Spleen (tissue), 11 donors: Measurements from ENCODE around the gene SMARCA1. TPM values are rescaled to one million over a fixed set of nuclear protein-coding genes. Genes with fewer than 3 reads are reported as not detected.

Experiments
- DNase-seq: peaks from one replicate; pipeline ENCODE4 v3.0.0-alpha.2; 2020
- H3K27ac ChIP-seq, 8 donors: fragments of 200-600 bp; sonication (generic) in 7 of 8; 1 replicate in 4 of 8; 2 replicates in 4 of 8; pipeline versions ENCODE4 v1.5.0 to v1.8.0; 2016 to 2021; ENCODE audit warnings: inconsistent platforms in 4 of 8, mild to moderate bottlenecking in 4 of 8, moderate library complexity in 1 of 8
- H3K27me3 ChIP-seq, 7 donors: fragments of 200-600 bp; sonication (generic) in 6 of 7; replicated peaks in 1 of 7; 1 replicate in 4 of 7; 2 replicates in 3 of 7; pipeline versions ENCODE4 v1.5.0 to v1.8.0; 2016 to 2021; ENCODE audit warnings: inconsistent platforms in 3 of 7, mild to moderate bottlenecking in 1 of 7
- H3K36me3 ChIP-seq, 6 donors: fragments of 200-600 bp; sonication (generic) in 5 of 6; 1 replicate in 4 of 6; 2 replicates in 2 of 6; pipeline versions ENCODE4 v1.5.0 to v1.8.0; 2016 to 2021; ENCODE audit warnings: inconsistent platforms in 2 of 6
- H3K4me1 ChIP-seq, 6 donors: fragments of 200-600 bp; sonication (generic) in 5 of 6; 1 replicate in 3 of 6; 2 replicates in 3 of 6; pipeline versions ENCODE4 v1.5.0 to v1.8.0; 2016 to 2021; ENCODE audit warnings: inconsistent platforms in 3 of 6
- H3K4me3 ChIP-seq, 8 donors: fragments of 200-600 bp; sonication (generic) in 7 of 8; 1 replicate in 4 of 8; 2 replicates in 4 of 8; pipeline versions ENCODE4 v1.5.0 to v1.8.0; 2016 to 2021; ENCODE audit warnings: inconsistent platforms in 4 of 8, mild to moderate bottlenecking in 4 of 8, moderate library complexity in 2 of 8
- H3K9me3 ChIP-seq, 8 donors: fragments of 200-600 bp; sonication (generic) in 7 of 8; 1 replicate in 4 of 8; 2 replicates in 4 of 8; pipeline versions ENCODE4 v1.5.0 to v1.8.0; 2016 to 2021; ENCODE audit warnings: inconsistent platforms in 4 of 8
- CTCF ChIP-seq, 11 experiments: fragments of 200-600 bp in 7 of 11; fragments of 450-650 bp in 4 of 11; sonication (generic) in 4 of 11; IDR thresholded peaks in 8 of 11; conservative IDR thresholded peaks in 3 of 11; 1 replicate in 7 of 11; 2 replicates in 4 of 11; pipeline versions ENCODE4 v1.4.0 to v1.8.0; 2016 to 2021; ENCODE audit warnings: antibody characterized with exemption in 11 of 11, inconsistent platforms in 4 of 11, mild to moderate bottlenecking in 1 of 11
- POLR2A ChIP-seq, 3 donors: fragments of 450-650 bp; IDR thresholded peaks; one replicate each; pipeline ENCODE4 v1.5.1; 2017; ENCODE audit warnings: antibody characterized with exemption in 3 of 3, mild to moderate bottlenecking in 1 of 3
- POLR2AphosphoS5 ChIP-seq, 3 donors: sonication (generic); formaldehyde crosslinking; IDR thresholded peaks; one replicate each; pipeline ENCODE4 v1.5.1; 2017; ENCODE audit warnings: antibody characterized with exemption in 3 of 3
- WGBS, 5 donors: extraction: QIAGEN DNeasy Blood & Tissue Kit in 3 of 5; methylation state at CpG; one replicate each; pipeline versions ENCODE4 v1.1.5 to v1.1.7; 2013 to 2018; 5-methylcytosine and 5-hydroxymethylcytosine counted together
- intact Hi-C: fragments of 100-400 bp; cut with DNase I; formaldehyde crosslinking; loops from one replicate; pipeline ENCODE4 v1.15.0; 2023; ENCODE audit warnings: low total_unique reads
- polyA plus RNA-seq, 3 donors: library from polyadenylated mRNA; stranded (reverse); fragments of 200-250 nt; gene quantifications; one replicate each; pipeline ENCODE4 v1.2.1, GENCODE V29; 2013
- total RNA-seq, 7 donors: library from RNA; depleted of rRNA in 3 of 7; stranded (reverse); fragments of >200 nt in 3 of 7; fragmentation: NEBNext Ultra II Directional in 4 of 7; extraction: Animal tissue kit (Norgen Biotek cat#: 25700) in 4 of 7; gene quantifications; one replicate each; pipeline versions ENCODE4 v1.1.0 to v1.2.1, GENCODE V29; 2016 to 2021
- donor health status: healthy with polysubstance abuse.
- donor health status: DM: no; HTN: no; CAD: no; lungs with moderate emphysema.
- donor health status: DM: no; HTN: no; CAD: no.
- donor health status: Bipolar disorder and iron deficiency.
- donor health status: healthy.
- donor health status: DM: no; HTN: no; CAD: no.
- donor health status: DM: yes; HTN: yes; CAD: no.

Gene SMARCA1
- total and polyA plus RNA-seq, 10 donors, result 2.5 to 25.3 (median 15.8) TPM

GRCh38 chrX:129512409-129512808 is 10.9 kb downstream of the SMARCA1 start:
- Histone ChIP-seq H3K9me3 (no peaks in the 10 kb centered on the region), H3K4me1 (no peaks in the 10 kb centered on the region), H3K27me3 (no peaks in the 10 kb centered on the region), H3K36me3 (peaks cover 0 to 11% (median 0%) of the 10 kb centered on the region in 6 donors), H3K27ac (no peak overlapping the region), H3K4me3 (no peak overlapping the region)
- no peak for TF ChIP-seq CTCF (IDR thresholded peaks at IDR 0.05 in 8 of 11, conservative IDR thresholded peaks at IDR 0.05 in 3 of 11)
- no peak for TF ChIP-seq POLR2AphosphoS5 (IDR thresholded peaks at IDR 0.05)
- no peak for TF ChIP-seq POLR2A (IDR thresholded peaks at IDR 0.05)
- WGBS, 5 donors, result 68 to 93% (median 88%) methylated on average over 2 of the region's 2 CpGs
- intact Hi-C loops, result no loop called here
- no peak for DNase-seq

GRCh38 chrX:129511689-129512088 is 11.6 kb downstream of the SMARCA1 start:
- peaks cover 0 to 11% (median 0%) of the 10 kb centered on the region in 6 donors for H3K36me3 ChIP-seq
- H3K27me3 ChIP-seq, result no peaks in the 10 kb centered on the region
- intact Hi-C loops, result no loop called here
- H3K4me1 ChIP-seq, result no peaks in the 10 kb centered on the region
- no peak for DNase-seq
- 74 to 96% (median 91%) methylated on average over 5 of the region's 5 CpGs for WGBS, 5 donors
- H3K9me3 ChIP-seq, result no peaks in the 10 kb centered on the region
- no peak for TF ChIP-seq POLR2A (IDR thresholded peaks at IDR 0.05)
- H3K4me3 ChIP-seq, result no peak overlapping the region
- H3K27ac ChIP-seq, result no peak overlapping the region

- peaks cover 0 to 11% (median 0%) of the 10 kb centered on the region in 6 donors for H3K36me3 ChIP-seq
- intact Hi-C loops, result no loop called here
- no peaks in the 10 kb centered on the region for H3K4me1 ChIP-seq
- WGBS, 5 donors, result 60 to 87% (median 79%) methylated on average over 7 of the region's 7 CpGs
- no peak overlapping the region for H3K4me3 ChIP-seq
- TF ChIP-seq POLR2A (IDR thresholded peaks at IDR 0.05), result no peak
- TF ChIP-seq POLR2AphosphoS5 (IDR thresholded peaks at IDR 0.05), result no peak
- no peak for TF ChIP-seq CTCF (IDR thresholded peaks at IDR 0.05 in 8 of 11, conservative IDR thresholded peaks at IDR 0.05 in 3 of 11)
- H3K9me3 ChIP-seq, result no peaks in the 10 kb centered on the region
- H3K27ac ChIP-seq, result no peak overlapping the region
- DNase-seq, result no peak
- H3K27me3 ChIP-seq, result no peaks in the 10 kb centered on the region
Observed at GRCh38 chrX:129510331-129510730, 13.0 kb downstream of the SMARCA1 start.

GRCh38 chrX:129497146-129497843 is 26.0 kb downstream of the SMARCA1 start:
- DNase-seq, result no peak
- Histone ChIP-seq H3K4me3 (no peak overlapping the region), H3K27me3 (no peaks in the 10 kb centered on the region), H3K27ac (no peak overlapping the region), H3K9me3 (no peaks in the 10 kb centered on the region), H3K4me1 (no peaks in the 10 kb centered on the region), H3K36me3 (peaks cover 0 to 10% (median 0%) of the 10 kb centered on the region in 6 donors)
- no peak for TF ChIP-seq POLR2A (IDR thresholded peaks at IDR 0.05)
- TF ChIP-seq POLR2AphosphoS5 (IDR thresholded peaks at IDR 0.05), result no peak
- no peak for TF ChIP-seq CTCF (IDR thresholded peaks at IDR 0.05 in 8 of 11, conservative IDR thresholded peaks at IDR 0.05 in 3 of 11)
- 69 to 82% (median 71%) methylated on average over 3 of the region's 3 CpGs for WGBS, 5 donors
- intact Hi-C loops, result no loop called here
